Coronary artery (tissue), 2 donors: ENCODE results near the gene SCN9A.

Experiments
- DNase-seq: peaks from one replicate; pipeline ENCODE4 v3.0.0-alpha.2; 2017; ENCODE audit warnings: low spot score
- H3K27ac ChIP-seq, 2 donors: fragments of 200-600 bp; sonication (generic); one replicate each; pipeline ENCODE4 v1.5.1; 2016 to 2019
- H3K4me3 ChIP-seq: fragments of 200-600 bp; sonication (generic); 2 replicates; pipeline ENCODE4 v1.5.1; 2016; ENCODE audit warnings: mild to moderate bottlenecking, moderate library complexity
- CTCF ChIP-seq: fragments of 200-600 bp; sonication (generic); IDR thresholded peaks from one replicate; pipeline ENCODE4 v1.5.1; 2019; ENCODE audit warnings: antibody characterized with exemption

SCN9A gene

DNA sequence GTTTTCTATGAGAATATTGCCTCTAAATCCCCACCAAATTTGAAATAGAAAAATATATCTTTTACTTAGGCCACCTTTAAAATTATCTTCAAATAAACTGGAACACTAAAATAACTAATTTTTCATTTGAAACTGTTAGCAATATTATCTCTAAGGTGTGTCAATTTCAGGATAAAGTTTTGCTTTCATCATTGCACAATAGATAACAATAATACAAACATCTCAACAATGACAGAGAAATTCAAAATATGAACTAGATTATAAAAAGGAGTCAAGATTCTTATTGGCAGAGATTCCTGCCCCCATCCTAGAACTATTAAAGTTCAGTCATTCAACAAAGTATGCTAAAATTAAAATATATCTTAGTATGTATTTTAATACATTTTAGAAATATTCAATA lies 117.9 kb downstream of the SCN9A start:
- DNase-seq = no peak
- no peak for TF ChIP-seq CTCF
- no peak overlapping the region for H3K4me3 ChIP-seq
- H3K27ac ChIP-seq = no peak overlapping the region

- Histone ChIP-seq H3K27ac (no peak overlapping the region), H3K4me3 (no peak overlapping the region)
- no peak for TF ChIP-seq CTCF
- DNase-seq = no peak
Measured at GRCh38 chr2:166256896-166257295, 118.8 kb downstream of the SCN9A start.

- Histone ChIP-seq H3K4me3 (no peak overlapping the region), H3K27ac (no peak overlapping the region)
- no peak for DNase-seq
- no peak for TF ChIP-seq CTCF
Measured at GRCh38 chr2:166249318-166249717, 126.4 kb downstream of the SCN9A start.

- no peak for DNase-seq
- TF ChIP-seq CTCF = no peak
Measured at GRCh38 chr2:166246901-166247300, 128.8 kb downstream of the SCN9A start.

GRCh38 chr2:166242309-166242708 lies 133.4 kb downstream of the SCN9A start:
- TF ChIP-seq CTCF = no peak
- H3K4me3 ChIP-seq = no peak overlapping the region
- no peak for DNase-seq
- no peak overlapping the region for H3K27ac ChIP-seq

More at GRCh38 chr2:166246901-166247300, 128.8 kb downstream of the SCN9A start:
- Histone ChIP-seq H3K4me3 (no peak overlapping the region), H3K27ac (no peak overlapping the region)

- no peak for TF ChIP-seq CTCF
- no peak for DNase-seq
- no peak overlapping the region for H3K4me3 ChIP-seq
- H3K27ac ChIP-seq = no peak overlapping the region
Measured at GRCh38 chr2:166240387-166241313, 135.1 kb downstream of the SCN9A start.

GRCh38 chr2:166239548-166239947 lies 136.2 kb downstream of the SCN9A start:
- H3K4me3 ChIP-seq = no peak overlapping the region
- no peak for TF ChIP-seq CTCF
- no peak overlapping the region for H3K27ac ChIP-seq
- no peak for DNase-seq
